A673 (cell line): ENCODE measurements around the gene TMEM196. TPM values are rescaled to one million over a fixed set of nuclear protein-coding genes. Genes with fewer than 3 reads are reported as not detected.
"Not testable (repeated sequence)": the region's sequence is repeated elsewhere in the genome, so short reads cannot be mapped to it uniquely, and the experiment has no call there.

Source experiments
- BruUV-seq: library from RNA; stranded (reverse); fragments of 400-500 nt; replicated peaks from 2 replicates; lab custom pipeline; 2021; lab: Mats Ljungman, UMichigan
- CTCF ChIA-PET: fragments of 300-600 bp; sonication (Branson Sonifier 250); formaldehyde crosslinking; loops from one replicate; lab custom pipeline; 2022; ENCODE audit warnings: antibody characterized with exemption; lab: Charles Lee
- POLR2A ChIA-PET: fragments of 300-600 bp; sonication (Branson Sonifier 250); formaldehyde crosslinking; loops from one replicate; lab custom pipeline; 2022; ENCODE audit warnings: antibody characterized with exemption; ENCODE audit not compliant: low non-redundant PET; lab: Charles Lee
- DNase-seq: peaks from one replicate; pipeline ENCODE4 v3.0.0-alpha.2; 2015; ENCODE audit warnings: low spot score
- H3K27ac ChIP-seq: fragments of 200-600 bp; sonication (generic); 2 replicates; pipeline ENCODE4 v1.5.1; 2016; ENCODE audit warnings: mixed run types, low read depth, mild to moderate bottlenecking, mixed read lengths, antibody characterized with exemption, low read length; ENCODE audit not compliant: poor library complexity, severe bottlenecking
- H3K27me3 ChIP-seq: fragments of 200-600 bp; sonication (generic); replicated peaks from 2 replicates; pipeline ENCODE4 v1.6.1; 2017; ENCODE audit warnings: mixed run types, low read depth, mild to moderate bottlenecking, mixed read lengths, antibody characterized with exemption, low read length; ENCODE audit not compliant: insufficient read depth, poor library complexity
- H3K36me3 ChIP-seq: fragments of 200-600 bp; sonication (generic); 2 replicates; pipeline ENCODE4 v1.6.1; 2016; ENCODE audit warnings: mixed run types, mild to moderate bottlenecking, mixed read lengths, antibody characterized with exemption, low read length; ENCODE audit not compliant: insufficient read depth, poor library complexity, severe bottlenecking
- H3K4me1 ChIP-seq: fragments of 200-600 bp; sonication (generic); 2 replicates; pipeline ENCODE4 v1.6.1; 2017; ENCODE audit warnings: mixed run types, mild to moderate bottlenecking, mixed read lengths, antibody characterized with exemption, low read length; ENCODE audit not compliant: insufficient read depth, poor library complexity, severe bottlenecking
- H3K4me3 ChIP-seq: fragments of 200-600 bp; sonication (generic); 2 replicates; pipeline ENCODE4 v1.5.1; 2016; ENCODE audit warnings: low read depth, mixed run types, mild to moderate bottlenecking, mixed read lengths, low read length; ENCODE audit not compliant: poor library complexity, severe bottlenecking
- H3K9me3 ChIP-seq: fragments of 200-600 bp; sonication (generic); 2 replicates; pipeline ENCODE4 v1.6.1; 2016; ENCODE audit warnings: mixed run types, low read depth, mild to moderate bottlenecking, mixed read lengths, antibody characterized with exemption, low read length; ENCODE audit not compliant: poor library complexity, severe bottlenecking
- CTCF ChIP-seq: fragments of 300-800, 200-600 bp; sonication (generic); conservative IDR thresholded peaks from 2 replicates; pipeline ENCODE4 v1.5.1; 2017; ENCODE audit warnings: low read depth, mild to moderate bottlenecking, antibody characterized with exemption, low read length, moderate library complexity, mixed read lengths
- EZH2 ChIP-seq: fragments of 200-600 bp; sonication (generic); IDR thresholded peaks from 2 replicates; pipeline ENCODE4 v1.6.1; 2017; ENCODE audit warnings: borderline replicate concordance, low read depth, mild to moderate bottlenecking, mixed read lengths, antibody characterized with exemption, low read length; ENCODE audit not compliant: poor library complexity, severe bottlenecking
- intact Hi-C: fragments of 100-400 bp; cut with micrococcal nuclease; formaldehyde crosslinking; loops from one replicate; pipeline ENCODE4 v1.10.0; 2022; ENCODE audit not compliant: unreplicated experiment
- total RNA-seq: library from RNA; stranded (reverse); gene quantifications from 2 replicates; pipeline ENCODE4 v1.2.3, GENCODE V29; 2021

TMEM196 gene
- total RNA-seq, 1 experiment from 2014 or later = not detected

GRCh38 chr7:19696926-19697325 is 76.5 kb downstream of the TMEM196 start:
- no peaks in the 10 kb centered on the region for H3K36me3 ChIP-seq
- H3K27ac ChIP-seq = no peak overlapping the region
- TF ChIP-seq EZH2 (no peak), CTCF (no peak)
- H3K4me3 ChIP-seq = no peak overlapping the region
- no peaks in the 10 kb centered on the region for H3K4me1 ChIP-seq
- no TSS peak for BruUV-seq
- ChIA-PET CTCF (no interaction called here), POLR2A (no interaction called here)
- H3K9me3 ChIP-seq = no peaks in the 10 kb centered on the region
- no peak for DNase-seq
- H3K27me3 ChIP-seq = no peaks in the 10 kb centered on the region
- intact Hi-C loops = no loop called here

- BruUV-seq = no TSS peak
- Histone ChIP-seq H3K9me3 (no peaks in the 10 kb centered on the region), H3K27ac (no peak overlapping the region), H3K4me3 (no peak overlapping the region), H3K4me1 (no peaks in the 10 kb centered on the region), H3K36me3 (no peaks in the 10 kb centered on the region), H3K27me3 (no peaks in the 10 kb centered on the region)
- no peak for DNase-seq
- ChIA-PET POLR2A (no interaction called here), CTCF (no interaction called here)
- no peak for TF ChIP-seq EZH2
- no peak for TF ChIP-seq CTCF
- intact Hi-C loops = no loop called here
Observed at GRCh38 chr7:19692111-19692828, 81.1 kb downstream of the TMEM196 start.

- no peaks in the 10 kb centered on the region for H3K36me3 ChIP-seq
- TF ChIP-seq EZH2 (no peak), CTCF (no peak)
- BruUV-seq = no TSS peak
- no peak overlapping the region for H3K27ac ChIP-seq
- no peaks in the 10 kb centered on the region for H3K4me1 ChIP-seq
- intact Hi-C loops = no loop called here
- CTCF ChIA-PET = no interaction called here
- POLR2A ChIA-PET = no interaction called here
- no peaks in the 10 kb centered on the region for H3K9me3 ChIP-seq
- no peaks in the 10 kb centered on the region for H3K27me3 ChIP-seq
- no peak overlapping the region for H3K4me3 ChIP-seq
- DNase-seq = no peak
Observed at GRCh38 chr7:19690736-19691135, 82.7 kb downstream of the TMEM196 start.

- H3K27me3 ChIP-seq, intact Hi-C loops, BruUV-seq, DNase-seq, H3K36me3 ChIP-seq, H3K4me3 ChIP-seq, H3K4me1 ChIP-seq, H3K9me3 ChIP-seq, CTCF ChIA-PET, POLR2A ChIA-PET, H3K27ac ChIP-seq: not testable (repeated sequence)
Observed at GRCh38 chr7:19689130-19689529, 84.3 kb downstream of the TMEM196 start.
